HS-27A (cell line): ENCODE data around the gene POLR2B.
A peak's percentile ranks its signal among the peaks of the same experiment; 100 is the strongest.
"Not testable (repeated sequence)": the region's sequence is repeated elsewhere in the genome, so short reads cannot be mapped to it uniquely, and the experiment has no call there.

ENCODE experiments used
- DNase-seq: peaks from one replicate; pipeline ENCODE4 v3.0.0-alpha.2; 2012; ENCODE audit warnings: low read depth, missing footprints

POLR2B gene

GRCh38 chr4:56978750-56979303 is at the start of gene POLR2B:
POLR2B (plus strand) TSS chr4:56978896; CDS start chr4:56978986, 90 bp downstream.
- DNase-seq = peak; percentile 87

GRCh38 chr4:56930638-56931037 is 48.1 kb upstream of the POLR2B start:
- DNase-seq = no peak

- no peak for DNase-seq
These were observed 46.8 kb upstream of the POLR2B start for GRCh38 chr4:56931924-56932323.

GRCh38 chr4:56937262-56937661 is 41.4 kb upstream of the POLR2B start:
- DNase-seq = peak; percentile 90

- not testable (repeated sequence) for DNase-seq
These were observed 38.9 kb upstream of the POLR2B start for GRCh38 chr4:56939826-56940225.

- no peak for DNase-seq
These were observed 38.3 kb upstream of the POLR2B start for GRCh38 chr4:56940403-56940802.

GRCh38 chr4:56940971-56941370 is 37.7 kb upstream of the POLR2B start:
- DNase-seq = no peak

GRCh38 chr4:56941403-56941802 is 37.3 kb upstream of the POLR2B start:
- DNase-seq = no peak

GRCh38 chr4:56953680-56954520 is 24.8 kb upstream of the POLR2B start:
- DNase-seq = no peak

GRCh38 chr4:56958111-56958517 is 20.6 kb upstream of the POLR2B start:
- DNase-seq = no peak

GRCh38 chr4:56959100-56959499 is 19.6 kb upstream of the POLR2B start:
- DNase-seq = no peak

- DNase-seq = no peak
These were observed 17.6 kb upstream of the POLR2B start for GRCh38 chr4:56961107-56961500.

GRCh38 chr4:56971383-56971782 is 7.3 kb upstream of the POLR2B start:
- DNase-seq = no peak

GRCh38 chr4:56972389-56972788 is 6.3 kb upstream of the POLR2B start:
- DNase-seq = no peak

GRCh38 chr4:56972809-56973208 is 5.9 kb upstream of the POLR2B start:
- DNase-seq = no peak

GRCh38 chr4:56973336-56973735 is 5.4 kb upstream of the POLR2B start:
- DNase-seq = no peak

GRCh38 chr4:56976283-56976836 is 2.3 kb upstream of the POLR2B start:
- no peak for DNase-seq

GRCh38 chr4:56976837-56977320 is 1.8 kb upstream of the POLR2B start:
- DNase-seq = no peak

- peak; percentile 98 for DNase-seq
These were observed 1.2 kb upstream of the POLR2B start, which contains the start of gene NOA1 for GRCh38 chr4:56977321-56978012. NOA1 (minus strand) TSS chr4:56977606; CDS start chr4:56977585, 21 bp downstream.

- no peak for DNase-seq
These were observed 851 bp downstream of the POLR2B start for GRCh38 chr4:56979421-56980072.

- DNase-seq = no peak
These were observed 3.1 kb downstream of the POLR2B start for GRCh38 chr4:56981795-56982201.

GRCh38 chr4:56986192-56986591 is 7.5 kb downstream of the POLR2B start:
- no peak for DNase-seq
